PFSK-1 (cell line): Measurements from ENCODE around the gene NCAM2.

Experiments used
- FOXP2 ChIP-seq: optimal IDR thresholded peaks from 2 replicates; pipeline ENCODE3; 2011; ENCODE audit warnings: borderline replicate concordance, control low read depth, inconsistent platforms; ENCODE audit not compliant: insufficient read depth; ENCODE audit errors: extremely low read length, extremely low read depth
- POLR2AphosphoS5 ChIP-seq: IDR thresholded peaks from 2 replicates; pipeline ENCODE4 v1.6.1; 2012; ENCODE audit warnings: low read depth, mild to moderate bottlenecking, control low read depth, low read length, moderate library complexity
- REST ChIP-seq, 2 experiments: IDR thresholded peaks; 2 replicates each; pipeline versions ENCODE4 v1.6.1 to v1.8.0; 2011 to 2012; ENCODE audit warnings: low read depth in 2 of 2, low read length in 2 of 2, control low read depth in 1 of 2, inconsistent platforms in 1 of 2, mild to moderate bottlenecking in 1 of 2, moderate library complexity in 1 of 2; ENCODE audit not compliant: insufficient read depth in 1 of 2
- TAF1 ChIP-seq: IDR thresholded peaks from 2 replicates; pipeline ENCODE4 v1.6.1; 2012; ENCODE audit warnings: low read length, control low read depth, borderline replicate concordance; ENCODE audit not compliant: insufficient read depth

GRCh38 chr21:20998886-20999285, 677 bp downstream of the NCAM2 start:
- no peak for TF ChIP-seq REST (IDR thresholded peaks at IDR 0.05; ENCODE audit: insufficient read depth in 1 of 2, low read depth in 2 of 2, low read length in 2 of 2)
- no peak for TF ChIP-seq TAF1
- no peak for TF ChIP-seq POLR2AphosphoS5
- no peak for TF ChIP-seq FOXP2
